HuH-7.5 (cell line): ENCODE results near the gene HASPIN.
"Not testable (repeated sequence)": the region's sequence is repeated elsewhere in the genome, so short reads cannot be mapped to it uniquely, and the experiment has no call there.

Experiments
- DNase-seq: peaks from one replicate; pipeline ENCODE4 v3.0.0; 2011; ENCODE audit warnings: low spot score

The HASPIN gene

DNA sequence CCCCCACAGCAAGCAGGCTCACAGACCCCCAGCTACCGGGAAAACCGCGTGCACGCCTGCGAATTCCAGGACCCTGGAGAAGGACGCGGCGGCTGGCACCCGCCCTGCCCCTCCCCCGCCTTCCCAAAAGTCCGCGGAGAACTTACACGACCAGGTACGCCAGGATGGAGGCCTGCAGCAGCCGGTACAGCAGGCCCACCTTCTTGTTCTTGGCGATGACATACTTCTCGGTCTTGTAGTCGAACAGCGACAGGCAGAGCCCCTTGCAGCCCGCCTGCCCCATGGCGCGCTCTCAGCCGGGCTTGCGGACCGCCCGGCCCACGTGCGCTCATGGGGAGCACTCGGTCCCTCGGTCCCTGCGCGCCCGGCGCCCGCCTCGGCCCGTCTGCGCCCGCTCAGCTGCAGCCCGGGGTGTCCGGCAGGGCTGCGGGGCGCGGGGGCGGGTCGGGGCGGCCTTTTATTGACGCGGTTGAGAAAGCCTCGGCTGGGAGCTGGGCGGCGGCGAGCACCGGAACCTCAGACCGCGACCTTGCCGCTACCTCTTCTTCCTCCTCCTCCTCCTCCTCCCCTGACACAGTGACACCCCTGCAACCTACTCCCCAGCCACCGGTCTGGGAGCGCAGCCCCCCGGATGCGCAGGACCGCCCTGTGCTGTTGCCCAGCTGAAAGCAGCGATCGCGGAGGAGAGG is 27.8 kb upstream of the HASPIN start, which contains the start of gene P2RX5:
Gene P2RX5, minus strand, starts transcription at position 433 of the 689 bp plus-strand sequence. Its CDS starts 150 bp downstream, at position 283.
- no peak for DNase-seq

DNA sequence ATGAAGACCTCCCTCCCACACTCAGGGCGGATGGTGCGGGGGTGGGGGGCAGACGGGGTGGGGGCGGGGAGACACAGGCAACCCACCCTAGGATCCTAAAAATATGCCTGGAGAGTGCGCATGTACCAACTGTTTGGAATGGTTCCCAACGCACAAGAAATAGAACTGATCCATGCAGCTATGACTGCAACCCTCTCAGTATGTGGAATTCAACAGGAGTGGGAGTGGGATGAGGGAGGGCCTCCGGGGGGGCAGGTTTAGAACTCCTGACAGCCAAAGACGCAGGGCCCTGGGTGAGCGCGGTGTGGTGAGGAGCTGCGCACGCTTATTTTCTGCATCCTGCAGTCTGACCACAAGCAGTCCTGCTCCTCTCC is 26.6 kb upstream of the HASPIN start:
- DNase-seq = no peak

DNA sequence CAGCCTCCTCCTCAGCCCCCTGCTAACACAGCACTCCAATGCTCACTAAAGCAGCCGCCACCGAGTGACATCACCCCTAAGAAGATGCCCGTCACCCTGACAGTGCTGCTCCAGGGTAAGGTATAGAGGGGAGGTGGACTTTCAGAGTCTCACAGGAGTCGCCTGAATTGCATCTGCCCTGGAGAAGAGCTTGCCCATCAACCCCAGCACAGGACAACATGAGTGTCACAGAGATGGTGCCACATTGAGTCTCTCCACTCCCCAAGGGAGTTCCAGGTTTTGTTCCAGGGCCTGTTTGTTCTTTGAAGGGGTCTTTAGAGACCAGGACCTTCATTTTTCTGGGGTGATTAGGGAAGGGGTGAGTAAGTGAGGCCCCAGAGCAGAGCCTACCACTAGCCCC is 25.6 kb upstream of the HASPIN start:
- no peak for DNase-seq

DNA sequence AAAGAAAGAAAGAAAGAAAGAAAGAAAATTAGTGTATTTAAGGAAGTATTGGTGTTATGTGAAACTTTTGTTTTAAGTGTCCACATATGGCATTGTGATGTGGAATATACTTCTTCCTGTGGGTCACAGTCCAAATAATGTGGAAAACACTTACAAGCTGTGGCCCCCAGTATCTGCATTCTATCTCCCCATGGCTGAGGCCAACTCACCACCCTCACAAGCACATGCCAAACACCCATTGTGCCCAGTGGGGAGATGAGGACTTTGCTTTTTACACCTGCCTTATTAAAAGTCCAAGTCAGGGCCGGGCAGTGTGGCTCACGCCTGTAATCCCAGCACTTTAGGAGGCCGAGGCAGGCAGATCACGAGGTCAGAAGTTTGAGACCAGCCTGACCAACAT is 23.8 kb upstream of the HASPIN start:
- no peak for DNase-seq

DNA sequence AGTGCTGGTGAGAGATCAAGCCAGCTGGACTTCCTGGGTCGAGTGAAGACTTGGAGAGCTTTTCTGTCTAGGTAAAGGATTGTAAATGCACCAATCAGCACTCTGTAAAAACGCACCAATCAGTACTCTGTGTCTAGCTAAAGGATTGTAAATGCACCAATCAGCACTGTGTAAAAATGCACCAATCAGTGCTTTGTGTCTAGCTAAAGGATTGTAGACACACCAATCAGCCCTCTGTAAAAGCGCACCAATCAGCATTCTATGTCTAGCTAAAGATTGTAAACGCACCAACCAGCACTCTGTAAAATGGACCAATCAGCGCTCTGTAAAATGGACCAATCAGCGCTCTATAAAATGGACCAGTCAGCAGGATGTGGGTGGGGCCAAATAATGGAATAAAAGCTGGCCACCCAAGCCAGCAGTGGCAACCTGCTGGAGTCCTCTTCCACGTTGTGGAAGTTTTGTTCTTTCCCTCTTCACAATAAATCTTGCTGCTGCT is 21.6 kb upstream of the HASPIN start:
- not testable (repeated sequence) for DNase-seq

DNA sequence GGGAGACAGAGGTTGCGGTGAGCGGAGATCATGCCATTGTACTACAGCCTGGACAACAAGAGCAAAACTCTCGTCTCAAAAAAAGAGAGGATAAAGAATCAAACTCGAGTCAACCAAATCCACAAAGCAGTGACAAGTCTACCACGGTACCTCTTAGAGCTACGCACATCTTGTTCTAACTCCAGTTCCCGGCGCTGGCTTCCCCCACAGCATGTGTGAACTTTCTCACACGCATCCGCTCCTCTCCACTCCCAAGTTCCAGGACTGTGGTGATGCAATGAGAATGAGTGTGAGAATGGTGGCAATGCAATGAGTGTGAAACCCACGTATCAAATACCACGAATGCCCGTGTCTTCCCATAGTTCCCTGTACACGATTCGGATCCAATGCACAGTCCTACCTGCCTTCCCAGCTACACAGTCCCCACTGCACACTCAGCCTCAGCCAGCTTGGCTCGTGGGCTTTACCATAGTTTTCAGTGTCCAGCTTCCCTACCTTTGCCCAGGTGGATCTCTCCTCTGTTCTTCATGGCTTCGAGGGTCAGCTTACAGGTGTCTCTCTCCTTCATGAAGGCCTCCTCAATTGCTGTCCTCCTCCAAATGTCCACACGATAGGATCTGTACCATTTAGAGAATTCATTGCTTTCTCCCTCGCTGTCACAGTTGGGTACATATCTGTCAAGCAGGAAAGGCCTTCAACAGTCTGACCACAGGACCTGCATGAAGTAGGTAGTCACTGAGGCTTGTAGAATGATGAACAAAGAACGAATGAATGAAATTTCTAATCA is 18.6 kb upstream of the HASPIN start:
- no peak for DNase-seq

DNA sequence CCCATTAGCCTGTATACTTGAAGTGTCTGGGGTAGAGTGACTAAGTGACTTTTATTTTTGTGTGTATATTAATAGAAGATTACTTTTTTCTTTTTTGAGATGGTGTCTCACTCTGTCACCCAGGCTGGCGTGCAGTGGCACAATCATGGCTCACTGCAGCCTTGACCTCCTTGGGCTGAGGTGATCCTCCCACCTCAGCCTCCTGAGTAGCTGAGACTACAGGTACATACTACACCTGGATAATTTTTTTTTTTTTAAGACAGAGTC is 18.1 kb upstream of the HASPIN start:
- DNase-seq = not testable (repeated sequence)

DNA sequence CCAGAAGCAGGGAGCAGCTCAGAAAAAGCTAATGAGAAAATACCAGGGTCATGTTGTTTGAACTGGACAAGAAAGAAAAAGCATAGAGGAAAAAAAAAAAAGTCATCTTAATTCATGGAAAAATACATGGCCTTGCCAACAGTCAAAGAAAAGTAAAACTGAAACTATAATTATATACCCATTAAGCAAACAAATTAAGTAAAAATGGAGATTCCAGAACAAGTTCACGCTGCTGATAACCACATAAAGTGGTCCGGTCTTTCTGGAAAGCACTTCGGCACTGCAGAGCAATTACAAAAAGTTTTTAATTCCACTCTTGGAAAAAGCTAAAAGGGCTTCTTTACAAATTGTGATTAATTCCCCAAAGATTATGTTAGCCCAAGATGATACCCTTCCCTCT is 15.3 kb upstream of the HASPIN start:
- no peak for DNase-seq

DNA sequence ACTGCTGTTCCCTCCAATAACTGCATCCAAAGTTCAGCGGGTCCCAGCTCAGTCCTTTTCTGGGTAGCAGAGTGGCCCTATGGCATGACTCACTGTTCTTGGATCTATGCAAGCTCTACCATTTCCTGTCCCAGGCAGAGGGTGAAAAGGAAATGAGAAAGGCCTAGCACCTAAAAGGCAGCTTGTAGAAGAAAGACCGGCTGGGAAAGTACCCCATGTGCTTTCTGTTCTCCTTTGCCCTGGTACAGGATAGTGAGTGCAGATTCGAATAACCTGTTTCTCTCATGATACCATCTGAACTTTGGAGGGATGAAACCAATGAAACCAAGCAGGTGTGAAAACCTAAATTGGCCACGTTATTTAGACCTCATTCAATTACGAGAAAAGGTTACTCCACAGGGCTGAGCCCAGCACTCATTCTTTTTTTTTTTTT is 12.7 kb upstream of the HASPIN start:
- DNase-seq = no peak

DNA sequence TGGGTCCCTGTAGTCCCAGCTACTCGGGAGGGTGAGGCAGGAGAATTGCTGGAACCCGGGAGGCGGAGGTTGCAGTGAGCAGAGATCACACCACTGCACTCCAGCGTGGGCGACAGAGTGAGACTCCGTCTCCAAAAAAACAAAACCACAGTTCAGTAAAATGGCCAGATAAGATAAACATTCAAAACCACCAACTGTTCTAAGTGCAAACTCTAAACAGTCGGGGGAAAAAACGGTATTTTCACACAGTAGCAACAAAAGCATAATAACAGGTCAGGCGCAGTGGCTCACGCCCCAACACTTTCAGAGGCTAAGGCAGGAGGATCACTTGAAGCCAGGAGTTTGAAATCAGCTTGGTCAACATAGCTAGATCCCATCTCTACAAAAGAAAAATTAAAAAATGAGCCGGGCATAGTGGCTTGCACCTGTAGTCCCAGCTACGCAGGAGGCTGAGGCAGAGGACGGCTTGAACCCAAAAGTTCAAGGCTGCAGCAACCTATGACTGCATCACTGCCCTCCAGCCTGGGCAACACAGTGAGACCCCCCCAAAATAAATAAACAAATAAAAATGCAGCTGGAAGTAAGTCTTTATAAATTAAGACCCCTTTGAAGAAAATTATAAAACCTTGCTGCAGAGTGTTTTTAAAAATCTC is 10.8 kb upstream of the HASPIN start:
- no peak for DNase-seq

DNA sequence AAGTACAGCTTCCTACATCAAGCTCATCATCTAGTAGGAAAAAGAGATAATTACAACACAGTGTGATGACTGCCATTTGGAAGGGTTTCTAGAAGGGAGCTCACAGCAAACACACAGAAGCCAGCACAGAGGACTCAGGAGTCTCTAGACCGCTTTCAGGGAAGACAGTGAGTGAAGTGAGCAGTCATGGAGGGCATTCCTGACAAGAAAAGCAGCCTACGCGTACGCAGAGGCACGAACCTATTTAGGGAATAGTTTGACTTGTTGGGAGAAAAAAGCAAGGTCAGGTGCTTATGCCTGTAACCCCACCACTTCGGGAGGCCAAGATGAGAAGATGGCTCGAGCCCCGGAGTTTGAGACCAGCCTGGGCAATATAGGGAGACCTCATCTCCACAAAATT is 8.4 kb upstream of the HASPIN start:
- no peak for DNase-seq

DNA sequence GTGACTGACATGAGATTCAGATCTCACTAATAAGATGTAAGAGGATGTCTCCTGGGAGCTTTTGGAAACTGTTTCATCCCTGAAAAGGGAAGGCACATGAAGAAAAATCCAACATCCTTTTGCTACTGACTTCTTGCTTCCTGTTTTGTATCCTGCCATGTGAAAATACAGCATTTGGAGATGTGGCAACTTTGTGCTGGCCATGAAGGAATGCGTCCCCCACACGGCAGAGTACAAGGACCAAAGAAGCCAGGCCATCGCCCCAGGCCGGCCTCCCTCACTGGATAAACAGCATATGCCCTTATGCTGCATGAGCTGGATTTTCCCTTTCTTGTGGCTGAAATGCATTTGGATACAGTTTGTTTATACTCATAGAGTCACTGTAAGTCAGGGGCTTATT is 5.5 kb upstream of the HASPIN start:
- no peak for DNase-seq

DNA sequence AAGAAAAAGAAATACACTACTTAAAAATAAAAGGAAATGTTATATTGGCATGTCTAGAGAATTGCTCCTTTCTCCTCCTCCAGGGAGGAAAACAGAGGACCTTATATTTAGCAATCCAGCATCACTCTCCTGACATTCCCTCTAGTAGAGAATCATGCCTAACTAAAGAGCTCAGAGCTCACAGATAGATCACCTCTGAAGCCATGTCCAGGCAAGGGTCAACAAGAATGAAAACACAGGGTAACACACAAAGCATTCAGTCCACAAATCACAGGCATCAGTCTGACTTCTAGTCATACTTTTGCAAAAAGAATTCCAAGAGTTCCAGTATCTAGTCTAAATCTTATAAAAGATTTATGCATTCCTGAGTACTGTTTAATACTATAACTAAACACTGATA is 4.4 kb upstream of the HASPIN start:
- no peak for DNase-seq

DNA sequence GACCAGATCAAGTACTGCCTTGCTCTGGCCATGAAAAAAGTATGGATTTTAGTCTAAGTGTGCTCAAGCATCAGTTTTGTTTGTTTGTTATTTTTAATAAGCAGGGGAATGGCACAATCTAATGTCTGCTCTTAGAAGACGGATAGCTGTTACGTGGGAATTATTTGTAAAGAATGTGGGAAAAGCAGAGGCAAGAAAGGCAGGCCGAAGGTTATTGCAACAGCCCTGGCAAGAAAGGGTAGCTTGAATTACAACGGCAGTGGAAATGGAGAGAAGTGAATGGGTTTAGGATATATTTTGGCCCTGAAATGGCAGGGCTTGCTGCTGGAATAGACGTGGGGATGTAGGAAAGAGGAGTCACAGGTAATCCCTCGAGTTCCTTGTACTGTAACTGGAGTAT is 987 bp upstream of the HASPIN start:
- DNase-seq = no peak

DNA sequence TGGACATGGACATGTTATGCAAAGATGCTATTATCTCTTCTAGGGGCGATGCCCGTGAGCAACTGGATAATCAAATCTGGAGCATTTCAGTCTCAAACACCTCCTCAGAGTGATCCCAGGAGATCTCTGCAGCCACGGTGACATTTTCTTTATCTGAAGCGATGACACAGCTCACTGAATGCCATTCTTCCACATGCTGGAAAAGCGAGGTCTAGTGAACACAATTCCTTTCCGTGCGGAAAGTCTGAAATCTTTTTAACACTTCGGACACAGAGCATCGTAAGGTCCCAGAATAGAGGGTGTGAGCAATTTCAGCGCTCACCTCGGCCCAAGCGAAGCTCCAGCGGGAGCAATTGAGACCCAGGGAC is 531 bp upstream of the HASPIN start:
- DNase-seq = no peak

DNA sequence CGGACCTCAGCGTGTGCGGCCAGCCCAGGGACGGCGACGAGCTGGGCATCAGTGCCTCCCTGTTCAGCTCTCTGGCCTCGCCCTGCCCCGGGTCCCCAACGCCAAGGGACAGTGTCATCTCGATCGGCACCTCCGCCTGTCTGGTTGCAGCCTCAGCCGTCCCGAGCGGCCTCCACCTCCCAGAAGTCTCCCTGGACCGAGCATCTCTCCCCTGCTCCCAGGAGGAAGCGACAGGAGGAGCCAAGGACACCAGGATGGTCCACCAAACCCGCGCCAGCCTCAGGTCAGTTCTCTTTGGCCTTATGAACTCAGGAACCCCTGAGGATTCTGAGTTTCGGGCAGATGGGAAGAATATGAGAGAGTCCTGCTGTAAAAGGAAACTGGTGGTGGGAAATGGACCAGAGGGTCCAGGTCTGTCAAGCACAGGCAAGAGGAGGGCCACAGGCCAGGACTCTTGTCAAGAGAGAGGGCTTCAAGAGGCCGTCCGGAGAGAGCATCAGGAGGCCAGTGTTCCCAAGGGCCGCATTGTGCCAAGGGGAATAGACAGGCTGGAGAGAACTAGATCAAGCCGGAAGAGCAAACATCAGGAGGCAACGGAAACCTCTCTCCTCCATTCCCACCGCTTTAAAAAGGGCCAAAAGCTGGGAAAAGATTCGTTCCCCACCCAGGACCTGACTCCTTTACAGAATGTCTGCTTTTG is 825 bp downstream of the HASPIN start:
- no peak for DNase-seq

DNA sequence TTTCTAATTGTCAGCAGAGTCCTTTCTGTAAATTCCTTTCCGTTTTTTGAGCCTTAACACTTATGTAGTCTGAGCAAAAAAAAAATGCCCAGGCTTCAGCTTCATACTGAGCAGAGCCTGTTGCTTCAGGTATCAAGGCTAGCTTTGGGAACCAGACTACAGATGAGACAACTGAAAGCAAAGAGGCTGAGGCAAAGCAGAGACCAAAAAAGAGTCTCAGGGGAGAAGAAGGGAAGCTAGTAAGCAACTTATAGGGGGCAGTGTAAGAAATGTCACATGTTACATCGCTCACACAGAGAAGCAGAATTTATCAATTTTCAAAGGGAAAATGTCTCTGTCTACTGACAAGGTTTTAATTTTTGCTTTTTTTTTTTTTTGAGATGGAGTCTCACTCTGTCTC is 3.3 kb downstream of the HASPIN start:
- DNase-seq = no peak

DNA sequence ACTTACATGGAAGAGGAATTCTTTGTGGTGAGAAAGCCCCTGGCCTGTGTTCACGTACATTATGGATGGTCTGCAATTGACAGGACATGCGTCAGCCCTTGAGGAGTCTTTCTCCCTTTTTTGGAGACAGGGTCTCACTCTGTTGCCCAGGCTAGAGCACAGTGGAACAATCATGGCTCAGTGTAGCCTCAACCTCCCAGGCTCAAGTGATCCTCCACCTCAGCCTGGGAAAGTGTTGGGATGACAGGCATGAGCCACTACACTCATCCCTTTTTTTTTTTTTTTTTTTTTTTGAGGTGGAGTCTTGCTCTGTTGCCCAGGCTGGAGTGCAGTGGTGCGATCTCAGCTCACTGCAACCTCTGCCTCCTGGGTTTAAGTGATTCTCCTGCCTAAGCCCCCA is 4.4 kb downstream of the HASPIN start:
- not testable (repeated sequence) for DNase-seq

DNA sequence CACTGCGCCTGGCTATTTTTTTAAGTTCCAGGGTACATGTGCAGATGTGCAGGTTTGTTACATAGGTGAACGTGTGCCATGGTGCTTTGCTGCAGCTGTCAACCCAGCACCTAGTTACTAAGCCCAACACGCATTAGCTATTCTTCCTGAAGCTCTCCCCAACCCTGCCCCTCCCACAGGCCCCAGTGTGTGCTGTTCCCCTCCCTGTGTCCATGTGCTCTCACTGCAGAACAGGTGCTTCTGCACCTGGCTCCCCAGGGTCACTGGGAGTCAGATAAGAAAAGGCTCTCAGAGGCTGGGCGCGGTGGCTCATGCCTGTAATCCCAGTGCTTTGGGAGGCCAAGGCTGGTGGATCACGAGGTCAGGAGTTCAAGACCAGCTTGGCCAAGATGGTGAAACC is 6.2 kb downstream of the HASPIN start:
- DNase-seq = no peak

DNA sequence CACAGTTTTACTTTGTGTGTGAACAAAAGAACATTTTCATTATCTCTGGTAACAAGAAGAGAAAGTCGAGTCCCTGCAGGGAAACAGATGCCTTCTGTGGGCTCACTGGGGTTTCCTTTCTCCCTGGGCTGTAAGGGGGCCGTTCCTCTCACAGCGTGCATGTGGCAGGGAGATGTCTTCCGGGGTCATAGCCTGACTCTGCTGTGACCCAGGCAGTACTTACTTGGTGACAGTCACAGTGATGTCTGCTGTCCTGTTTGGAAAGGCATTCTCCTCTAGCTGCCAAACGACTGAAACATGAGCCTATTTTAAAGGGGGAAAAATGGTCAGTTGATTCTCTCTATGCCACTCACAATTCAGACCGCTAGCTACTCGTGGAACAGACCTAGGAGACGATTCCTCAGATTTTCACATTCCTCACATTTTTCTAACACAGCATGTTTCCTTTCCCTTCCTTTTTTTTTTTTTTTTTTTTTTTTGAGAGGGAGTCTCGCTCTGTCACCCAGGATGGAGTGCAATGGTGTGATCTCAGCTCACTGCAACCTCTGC is 7.3 kb downstream of the HASPIN start:
- DNase-seq = no peak

DNA sequence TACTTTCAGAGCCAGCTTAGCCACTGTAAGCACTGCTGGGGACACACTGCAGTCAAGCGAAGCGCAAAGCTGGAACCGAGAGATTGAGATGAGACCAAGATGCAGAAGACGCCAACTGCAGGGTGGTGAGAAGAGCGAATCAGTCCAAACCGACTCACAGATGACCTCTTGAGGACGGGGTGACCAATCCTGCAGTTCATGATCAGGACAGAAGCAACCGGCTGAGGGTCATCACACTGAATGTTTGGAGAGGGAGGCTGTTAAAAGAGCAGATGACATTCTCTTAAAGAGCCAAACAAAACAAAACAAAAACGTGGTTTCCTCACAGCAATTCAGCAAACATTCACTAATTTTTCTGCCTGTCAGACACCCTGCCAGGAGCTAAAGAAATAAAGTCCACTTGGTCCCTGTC is 8.5 kb downstream of the HASPIN start:
- DNase-seq = no peak

DNA sequence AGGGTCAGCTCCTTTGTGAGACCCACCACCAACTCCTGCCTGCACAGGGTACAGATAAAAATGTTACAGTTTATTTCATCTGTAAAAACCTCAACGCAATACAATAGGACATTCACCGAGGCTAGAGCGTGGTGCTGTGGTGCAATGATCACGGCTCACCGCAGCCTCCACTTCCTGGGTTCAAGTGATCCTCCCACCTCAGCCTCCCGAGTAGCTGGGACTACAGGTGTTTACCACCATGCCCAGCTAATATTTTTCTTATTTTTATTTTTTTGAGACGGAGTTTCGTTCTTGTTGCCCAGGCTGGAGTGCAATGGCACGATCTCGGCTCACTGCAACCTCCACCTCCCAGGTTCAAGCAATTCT is 11.2 kb downstream of the HASPIN start:
- DNase-seq = not testable (repeated sequence)
